Stimulated activated naive CD4-positive, alpha-beta T cell (primary cell): Measurements from ENCODE around the gene RSPH6A.

Experiments used
- DNase-seq, 6 experiments: peaks; one replicate each; lab custom pipeline; 2025; lab: John Stamatoyannopoulos, UW

The RSPH6A gene

DNA sequence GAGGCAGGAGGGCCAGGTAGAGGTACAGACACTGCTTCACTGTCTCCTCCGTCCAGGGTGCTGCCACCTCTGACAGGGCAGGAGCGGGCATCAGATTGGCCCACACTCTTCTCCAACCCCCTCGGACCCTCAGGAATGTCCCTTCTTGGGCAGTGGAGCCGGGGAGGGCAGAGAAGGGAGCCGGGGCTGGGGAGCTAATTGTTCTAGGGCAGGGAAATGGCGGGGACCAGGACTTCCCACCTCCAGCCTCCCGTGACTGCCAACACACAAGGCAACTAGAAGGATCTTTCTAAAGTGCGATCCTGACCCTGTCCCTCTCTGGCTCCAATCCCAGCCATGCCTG is 10.1 kb upstream of the RSPH6A start:
- no peak for DNase-seq

DNA sequence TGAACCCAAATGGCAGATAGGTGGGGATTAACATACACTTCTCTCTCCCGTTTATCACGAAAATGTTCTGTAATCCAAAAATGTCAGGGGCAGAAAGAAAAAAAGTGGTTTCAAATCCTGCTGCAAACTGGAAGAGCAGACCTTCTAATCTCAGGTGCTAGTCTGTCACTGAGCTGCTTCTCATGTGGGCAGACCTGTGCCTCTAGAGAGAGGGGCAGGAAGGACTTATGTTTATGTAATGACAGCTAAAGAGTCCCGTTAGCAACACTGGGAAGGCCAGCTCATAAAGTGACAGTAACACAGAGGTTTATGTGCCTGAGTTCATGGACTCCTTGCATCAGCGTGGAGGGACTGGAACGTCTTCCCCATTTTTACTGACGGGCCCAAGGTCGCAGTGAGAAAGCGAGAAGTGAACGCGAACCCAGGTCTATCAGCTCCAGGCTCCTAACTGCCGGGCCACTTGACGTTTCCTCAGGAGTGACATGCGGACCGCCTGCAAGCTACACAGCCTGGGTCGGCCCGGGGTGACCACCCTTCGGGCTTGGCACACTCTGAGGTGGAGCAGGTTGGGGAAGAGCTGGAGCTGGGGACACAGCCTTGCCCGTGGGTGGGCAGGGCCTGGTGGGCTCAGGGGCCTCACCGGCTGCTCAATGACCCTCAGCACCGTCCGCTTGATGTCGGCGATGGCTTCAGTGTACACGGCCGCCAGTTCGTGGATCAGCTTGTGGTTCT is 9.6 kb upstream of the RSPH6A start:
- DNase-seq = no peak

DNA sequence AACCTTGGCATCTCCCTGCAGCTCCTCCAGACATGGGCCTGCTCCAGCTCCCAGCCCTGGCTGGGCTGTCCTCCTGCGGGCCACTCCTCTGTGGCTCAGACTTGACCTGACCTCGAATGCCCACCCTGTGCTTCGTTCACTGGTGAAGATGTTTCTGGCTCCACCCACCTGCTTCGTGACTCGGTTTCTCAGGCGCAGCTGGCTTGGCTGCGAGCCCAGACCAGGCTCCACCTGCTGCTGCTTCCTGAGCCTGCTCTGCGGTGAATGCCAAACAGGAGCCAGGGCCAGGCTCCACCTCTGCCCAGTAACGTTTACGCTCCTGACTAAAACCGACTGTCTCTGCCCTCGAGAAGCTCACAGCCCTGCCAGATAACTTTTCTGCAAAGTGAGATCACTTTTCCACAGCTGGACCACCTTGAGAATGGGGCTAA is 8.9 kb upstream of the RSPH6A start:
- DNase-seq = no peak

DNA sequence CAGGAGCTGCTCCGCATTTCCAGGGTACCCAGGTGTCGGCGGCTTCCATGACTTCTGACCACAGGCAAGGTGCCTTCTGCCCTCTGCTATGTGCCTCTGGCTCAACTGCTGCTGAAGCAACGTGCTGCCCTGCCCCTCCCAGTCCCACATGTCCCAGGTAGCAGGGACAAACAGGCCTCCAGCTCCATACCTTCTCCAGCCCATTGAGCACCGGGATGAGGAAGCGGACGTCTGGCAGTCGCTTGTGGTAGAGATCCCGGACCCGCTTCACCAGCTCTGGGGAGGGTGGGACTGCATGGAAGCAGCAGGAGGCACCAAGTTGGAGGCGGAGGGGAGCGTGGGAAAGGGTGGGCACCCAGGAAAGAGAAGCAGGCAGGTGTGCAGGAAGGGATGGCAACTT is 8.1 kb upstream of the RSPH6A start:
- DNase-seq = no peak

DNA sequence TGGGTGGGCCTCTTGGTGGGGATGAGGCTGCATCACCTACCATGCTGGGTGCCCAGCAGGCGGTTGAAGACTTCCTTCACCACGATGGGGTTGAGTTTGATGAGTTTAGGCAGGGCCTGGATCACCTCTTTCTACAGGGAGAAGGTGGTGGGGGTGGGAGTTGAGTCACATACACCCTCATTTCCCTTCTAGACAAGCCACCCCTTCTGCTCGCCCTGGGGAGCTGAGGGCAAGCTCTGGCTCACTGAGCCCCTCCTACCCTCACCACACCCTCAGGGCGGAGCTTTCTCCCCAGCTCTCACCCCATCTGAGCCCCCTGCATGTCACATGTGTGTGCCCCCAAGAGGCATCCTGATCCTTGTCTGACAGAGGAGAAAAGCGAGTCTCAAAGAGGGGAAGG is 7.6 kb upstream of the RSPH6A start:
- no peak for DNase-seq

DNA sequence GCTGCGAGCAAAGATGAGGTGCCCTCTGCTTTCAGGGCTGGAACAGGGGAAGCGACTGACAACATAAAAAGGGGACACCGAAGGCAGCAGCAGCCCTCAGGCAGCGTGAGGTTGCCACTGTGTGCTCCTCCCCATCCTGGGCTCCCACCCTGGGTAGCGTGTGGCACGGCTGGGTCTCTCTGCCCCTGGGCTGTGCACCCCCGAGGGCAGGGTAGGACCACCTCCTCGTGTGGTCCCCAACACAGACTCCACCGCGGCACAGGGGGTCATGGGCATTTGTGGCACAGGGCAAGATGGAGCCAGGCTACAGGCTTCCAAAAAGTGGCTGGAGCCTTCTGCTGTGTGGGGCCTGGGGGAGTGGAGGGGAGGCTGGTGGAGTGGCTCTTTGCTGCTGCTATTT is 6.5 kb upstream of the RSPH6A start:
- no peak for DNase-seq

DNA sequence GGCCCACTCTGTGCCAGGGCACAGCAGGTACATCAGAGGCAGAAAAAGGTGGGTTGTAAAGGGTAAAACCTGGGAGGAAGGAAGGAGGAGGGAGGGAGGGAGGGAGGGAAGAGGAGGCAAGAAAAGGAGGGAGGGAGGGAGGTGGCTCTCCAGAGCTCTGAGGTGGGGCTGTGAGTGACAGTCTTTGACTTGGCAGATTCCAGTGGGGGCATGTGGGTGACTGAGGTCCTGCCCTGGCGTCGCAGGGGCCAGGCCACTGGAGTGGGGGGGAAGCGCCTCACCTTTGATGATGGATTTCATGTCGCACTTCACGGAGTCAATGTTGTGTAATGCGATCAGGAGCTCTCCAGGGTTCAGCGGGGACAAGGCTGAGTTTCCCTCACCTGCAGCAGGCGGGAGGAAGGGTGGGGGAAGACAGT is 6.0 kb upstream of the RSPH6A start:
- no peak for DNase-seq

DNA sequence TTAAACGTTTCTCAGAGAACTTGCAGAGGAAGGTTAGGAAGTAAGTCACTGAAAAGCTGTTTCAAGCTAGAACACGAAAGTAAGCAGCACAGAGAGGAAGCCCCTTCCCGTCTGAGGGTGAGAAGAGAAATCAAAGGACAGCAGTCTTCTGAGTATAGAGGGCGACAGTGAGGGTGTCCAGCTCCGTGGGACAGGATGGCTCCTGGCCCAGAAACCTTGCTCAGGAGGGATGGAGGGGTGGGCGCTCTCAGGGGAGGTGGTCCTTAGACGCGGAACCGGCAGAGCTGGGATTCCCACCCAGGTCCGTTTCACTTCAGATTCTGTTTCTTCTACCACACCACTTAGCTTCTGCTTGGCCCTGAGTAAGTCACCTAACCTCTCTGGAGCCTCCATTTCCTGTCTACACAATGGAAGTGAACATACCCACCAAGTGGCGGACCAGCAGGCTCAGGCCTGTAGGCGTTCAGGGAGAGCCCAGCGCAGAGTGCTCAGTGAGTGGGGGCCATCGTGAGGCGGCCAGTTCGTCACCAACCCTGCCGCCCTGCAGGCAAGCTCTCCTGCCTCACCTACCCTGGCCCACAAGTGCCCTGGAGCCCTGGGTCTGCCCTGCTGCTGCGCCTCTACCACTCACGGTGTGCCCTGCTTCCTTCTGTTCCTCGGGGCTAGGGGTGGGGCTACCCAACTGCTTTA is 5.5 kb upstream of the RSPH6A start:
- no peak for DNase-seq

DNA sequence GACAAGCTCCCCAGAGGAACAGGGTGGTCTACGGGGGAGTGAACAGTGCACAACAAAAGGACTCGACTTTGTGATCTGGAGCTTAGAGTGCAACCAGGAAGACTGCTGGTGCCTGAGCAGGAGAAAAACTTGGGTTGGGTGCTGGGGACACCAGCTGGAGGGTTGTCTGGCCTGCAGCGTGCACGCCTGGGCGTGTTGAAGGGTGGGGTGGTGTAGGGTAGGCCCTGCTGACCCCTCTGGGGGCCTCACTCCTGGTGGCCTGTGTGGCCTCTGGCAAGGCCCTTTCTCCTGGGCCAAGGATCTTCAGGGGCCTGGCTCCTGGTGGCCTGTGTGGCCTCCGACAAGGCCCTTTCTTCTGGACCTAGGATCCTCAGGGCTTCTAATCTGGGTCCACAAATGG is 4.7 kb upstream of the RSPH6A start:
- DNase-seq = no peak

DNA sequence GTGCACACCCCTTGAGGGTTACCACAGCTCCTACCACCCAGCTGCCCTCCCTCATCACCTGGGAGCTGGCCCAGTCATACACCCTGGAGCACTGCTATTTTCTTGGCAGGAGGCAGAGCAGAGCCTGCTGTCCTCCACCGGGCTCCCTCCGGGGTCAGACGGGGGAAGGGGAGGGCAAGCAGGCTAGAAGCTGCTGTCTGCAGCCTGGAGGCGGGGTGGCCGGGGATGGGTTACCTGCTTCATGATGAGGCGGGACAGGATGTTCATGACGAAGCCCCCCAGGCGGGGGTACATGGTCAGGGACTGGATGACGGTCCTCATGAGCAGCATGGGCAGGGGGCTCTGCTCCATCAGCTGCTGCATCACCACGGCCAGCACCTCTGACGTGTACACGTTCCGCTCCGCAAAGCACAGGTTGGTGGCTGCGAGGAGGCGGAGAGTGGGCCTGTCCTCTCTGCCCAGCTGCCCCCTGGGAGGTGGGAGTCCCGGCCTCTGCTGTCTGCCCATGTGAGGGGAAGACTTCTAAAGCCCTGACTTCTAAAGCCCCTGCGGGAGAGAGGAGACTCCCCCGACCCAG is 2.7 kb upstream of the RSPH6A start:
- peak in 1 of 6 experiments; percentile 16 for DNase-seq

DNA sequence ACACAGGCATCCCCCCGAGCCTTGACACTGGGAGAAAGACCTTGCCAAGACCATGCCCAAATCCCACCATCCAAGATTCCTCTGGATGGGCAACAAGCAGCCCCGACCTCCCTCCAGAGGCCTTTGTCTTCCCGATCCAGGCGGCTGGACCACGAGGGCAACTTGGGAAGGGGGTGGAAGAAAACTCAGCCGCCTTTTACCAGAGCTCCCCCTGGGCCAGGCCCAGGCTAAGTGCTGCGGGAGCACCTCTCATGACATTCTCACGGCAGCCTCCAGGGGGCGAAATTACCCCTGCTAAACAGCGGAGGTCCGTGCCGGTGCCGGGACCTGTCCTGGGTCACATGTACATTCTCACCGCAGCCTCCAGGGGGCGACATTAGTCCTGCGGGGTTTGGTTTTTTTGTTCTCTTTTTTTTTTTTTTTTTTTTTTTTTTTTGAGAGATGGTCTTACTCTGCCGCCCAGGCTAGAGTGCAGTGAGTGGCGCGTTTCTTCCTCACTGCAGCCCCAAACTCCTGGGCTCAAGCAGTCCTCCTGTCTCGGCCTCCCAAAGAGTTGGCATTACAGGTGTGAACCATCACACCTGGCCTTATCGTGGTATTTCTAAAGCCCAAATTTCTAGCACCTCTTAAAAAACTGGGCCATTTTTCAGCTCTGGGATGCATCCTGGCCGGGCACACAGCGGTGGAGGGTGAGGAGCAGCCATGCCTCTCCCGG is 2.1 kb upstream of the RSPH6A start:
- DNase-seq = peak; percentile 85 to 94 (median 92)

DNA sequence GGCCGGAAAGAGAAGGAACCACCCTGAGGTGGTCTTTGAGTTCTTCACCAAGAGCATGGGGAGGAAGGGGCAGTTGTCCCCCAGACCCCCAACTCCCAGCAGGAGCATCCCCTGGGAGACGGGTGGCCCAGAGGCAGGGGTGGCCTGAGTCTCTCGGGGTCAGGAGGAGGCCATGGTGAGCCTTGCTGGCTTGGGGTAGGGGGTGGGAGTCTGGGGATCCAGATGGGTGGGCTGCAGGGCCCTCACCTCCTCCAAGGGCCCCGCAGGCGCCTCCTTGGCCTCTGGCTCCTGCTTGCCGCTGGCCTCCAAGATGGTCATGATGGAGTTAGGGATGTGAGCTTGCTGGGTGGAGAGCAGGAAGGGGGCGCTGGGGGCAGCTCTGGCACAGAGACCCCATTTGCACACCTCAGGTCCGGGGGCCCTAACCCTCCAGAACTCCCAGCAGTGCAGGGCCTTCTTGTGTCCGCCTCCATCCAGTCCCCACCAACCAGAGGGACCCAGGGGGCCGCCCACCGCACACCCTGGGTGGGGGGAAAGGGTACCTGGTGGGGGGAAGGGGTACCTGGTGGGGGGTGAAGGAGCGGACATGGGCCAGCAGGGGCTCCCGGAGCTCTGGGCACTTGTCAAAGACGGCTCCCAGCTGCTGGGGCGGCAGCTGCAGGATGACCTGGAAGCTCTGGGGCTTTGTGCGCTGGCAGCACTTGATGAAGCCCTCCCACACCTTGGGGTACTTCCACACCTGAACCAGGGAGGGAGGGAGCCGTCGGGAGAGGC is 1.3 kb upstream of the RSPH6A start:
- DNase-seq = peak in 1 of 6 experiments; percentile 43

DNA sequence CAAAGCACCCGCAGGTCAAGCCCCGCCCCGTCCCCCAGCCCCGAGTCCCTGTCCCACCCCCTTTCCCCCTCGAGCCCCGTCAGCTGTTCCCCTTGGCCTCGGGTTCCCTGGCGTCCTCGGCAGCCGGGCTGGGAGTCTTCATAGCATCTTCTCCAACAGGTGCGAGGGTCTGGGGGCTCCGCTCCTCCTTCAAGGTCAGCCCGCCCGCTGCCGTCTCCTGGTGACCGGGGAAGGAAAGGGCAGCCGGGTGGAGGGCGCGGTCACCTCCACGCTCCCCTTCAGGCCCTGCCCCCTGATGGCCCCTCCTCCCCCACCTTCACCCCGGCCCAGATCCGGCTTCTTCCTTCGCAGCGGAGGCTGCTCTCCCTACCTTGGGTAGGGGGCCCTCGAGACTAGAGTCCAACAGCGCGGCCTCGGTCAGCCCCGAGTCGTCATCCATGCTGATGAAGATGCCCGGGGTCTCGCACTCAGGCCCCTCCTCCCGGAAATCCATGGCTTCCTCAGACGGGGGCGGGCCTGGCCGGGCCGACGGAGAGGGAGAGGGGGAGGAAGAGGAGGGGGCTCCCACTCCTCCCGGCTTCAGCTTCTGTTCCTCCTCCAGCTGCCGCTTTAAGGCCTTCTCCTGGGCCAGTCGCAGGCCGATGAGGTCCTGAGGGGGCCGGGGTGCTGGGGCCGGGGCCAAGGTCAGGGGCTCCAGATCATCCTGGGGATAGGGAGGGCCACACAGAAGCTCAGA is 541 bp upstream of the RSPH6A start:
- peak in 2 of 6 experiments; percentile 9 to 28 for DNase-seq

DNA sequence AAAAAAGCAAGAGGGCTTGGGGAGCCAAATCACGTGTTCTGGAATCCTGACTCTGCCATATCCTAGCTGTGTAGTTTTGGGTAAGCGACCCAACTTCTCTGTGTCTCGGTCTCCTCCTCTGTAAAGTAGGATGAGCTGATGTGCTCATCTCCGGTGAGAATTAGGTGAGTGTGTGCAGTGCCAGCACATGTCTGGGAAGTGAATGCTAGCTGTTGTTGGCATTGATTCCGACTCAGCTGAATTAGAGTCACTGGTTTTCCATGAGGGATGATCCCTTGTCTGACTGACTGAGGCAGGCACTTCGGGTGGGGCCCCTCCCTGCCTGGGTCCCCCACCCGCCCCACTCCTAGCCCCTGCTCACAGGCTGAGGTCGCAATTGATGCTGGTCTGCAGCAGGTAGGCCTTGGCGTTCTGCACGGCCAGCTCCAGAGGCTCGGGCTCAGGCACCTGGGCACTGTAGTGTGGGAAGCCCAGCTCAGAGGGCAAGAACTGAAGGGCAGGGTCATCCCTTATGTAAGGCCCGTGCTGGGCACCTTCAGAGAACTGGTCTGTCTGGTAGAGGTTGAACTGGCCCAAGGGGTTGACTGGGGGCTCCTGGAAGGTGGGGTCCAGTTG is 835 bp downstream of the RSPH6A start:
- DNase-seq = no peak

DNA sequence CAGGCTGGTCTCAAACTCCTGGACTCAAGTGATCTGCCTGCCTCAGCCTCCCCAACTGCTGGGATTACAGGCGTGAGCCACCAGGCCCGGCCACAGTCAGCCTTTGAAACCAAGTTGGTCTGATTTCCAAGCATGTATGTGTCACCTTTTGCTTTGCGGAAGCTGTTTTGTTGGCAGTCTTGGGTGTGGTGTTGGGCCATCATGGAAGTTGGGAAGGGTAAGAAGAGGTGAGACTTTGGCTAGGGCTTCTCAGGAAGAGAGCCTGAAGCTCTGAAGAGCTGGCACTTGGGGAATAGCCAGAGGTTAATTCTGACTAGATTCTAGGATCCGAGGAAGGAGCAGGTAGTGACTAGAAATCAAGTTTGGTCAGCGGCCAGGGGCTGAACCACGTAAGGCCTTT is 2.8 kb downstream of the RSPH6A start:
- DNase-seq = no peak

DNA sequence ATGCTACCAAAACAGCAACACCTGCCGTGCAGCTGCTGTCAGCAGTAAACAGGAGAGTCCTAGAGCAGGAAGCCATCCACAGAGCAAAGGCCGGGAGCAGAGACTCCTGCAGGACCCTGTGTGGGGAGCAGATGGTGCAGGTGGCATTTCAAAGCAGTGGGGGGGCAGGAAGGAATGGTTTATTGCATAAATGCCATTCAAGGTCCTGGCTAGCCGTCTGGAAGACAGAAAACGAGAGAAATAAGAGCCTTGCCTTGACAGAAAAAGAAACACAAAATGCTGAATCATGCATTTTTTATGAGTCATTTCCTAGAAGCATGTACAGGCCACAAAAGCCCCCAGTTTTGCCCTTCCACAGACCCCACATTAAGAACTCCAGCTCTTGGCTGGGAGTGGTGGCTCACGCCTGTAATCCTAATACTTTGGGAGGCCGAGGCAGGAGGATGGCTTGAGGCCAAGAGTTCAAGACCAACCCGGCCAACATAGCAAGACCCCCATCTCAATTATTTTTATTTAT is 5.4 kb downstream of the RSPH6A start:
- DNase-seq = no peak

DNA sequence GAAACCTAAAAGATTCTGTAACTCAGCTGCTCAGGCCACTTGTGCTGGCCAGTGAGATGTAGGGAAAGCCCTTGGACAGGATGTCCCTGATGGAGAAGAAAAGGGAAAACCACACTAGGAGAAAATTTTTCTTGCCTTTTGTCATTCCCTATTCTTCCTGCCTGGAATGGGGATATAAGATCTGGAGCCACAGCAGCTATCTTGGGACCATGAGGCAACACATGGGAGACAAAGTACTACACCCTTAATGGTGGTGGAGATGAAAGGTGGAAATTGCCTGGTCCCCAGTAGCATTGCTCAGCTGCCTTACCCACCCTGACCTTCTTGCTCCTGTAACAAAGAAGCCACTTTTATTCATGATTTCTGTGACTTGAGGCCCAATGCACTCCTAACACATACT is 9.4 kb downstream of the RSPH6A start:
- no peak for DNase-seq

DNA sequence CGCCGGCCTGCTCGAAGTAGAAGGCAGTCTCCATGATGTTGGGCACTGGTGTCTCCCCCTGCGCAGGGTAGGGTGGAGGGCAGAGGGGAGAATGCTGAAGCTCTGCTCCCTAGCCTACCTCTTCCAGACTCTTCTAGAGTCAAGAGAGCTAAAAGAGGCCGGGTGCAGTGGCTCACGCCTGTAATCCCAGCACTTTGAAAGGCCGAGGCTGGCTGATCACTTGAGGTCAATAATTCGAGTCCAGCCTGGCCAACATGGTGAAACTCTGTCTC is 10.2 kb downstream of the RSPH6A start:
- no peak for DNase-seq

DNA sequence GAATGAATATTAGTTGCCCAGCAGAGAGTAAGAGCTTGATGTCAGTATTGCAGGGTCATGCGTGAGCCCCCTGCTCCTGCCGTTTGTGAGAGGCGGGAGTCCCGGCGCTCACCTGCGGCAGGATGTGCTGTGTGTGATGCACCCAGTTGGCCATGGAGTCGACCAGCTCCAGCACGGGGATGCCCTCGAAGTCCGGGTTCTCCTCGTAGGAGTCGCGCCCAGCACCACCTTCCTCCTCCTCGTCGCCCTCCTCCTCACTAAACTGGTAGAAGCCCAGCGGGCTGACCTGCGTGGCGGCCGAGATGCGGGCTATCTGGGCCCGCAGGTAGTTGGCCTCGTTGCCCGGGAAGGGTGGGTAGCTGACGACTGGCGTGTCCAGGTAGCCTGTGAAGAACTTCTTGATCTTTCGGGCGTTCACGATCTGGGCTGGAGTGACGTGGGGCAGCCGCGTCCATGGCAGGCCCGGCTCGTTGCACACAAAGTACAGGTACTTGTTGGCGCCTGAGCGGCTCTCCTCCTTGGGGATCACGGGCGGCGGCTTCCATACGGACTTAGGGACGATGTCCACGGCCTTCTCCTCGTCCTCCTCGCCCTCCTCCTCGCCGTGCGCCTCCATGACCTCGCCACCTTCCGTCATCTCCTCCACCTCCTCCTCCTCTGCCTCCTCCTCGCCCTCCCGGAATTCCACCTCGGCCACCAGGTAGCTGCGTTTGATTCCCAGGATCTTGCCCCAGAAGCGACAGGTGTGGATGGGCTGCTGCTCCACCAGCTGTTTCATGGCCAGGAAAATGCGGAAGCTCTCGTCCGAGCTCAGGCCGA is 10.8 kb downstream of the RSPH6A start:
- no peak for DNase-seq

DNA sequence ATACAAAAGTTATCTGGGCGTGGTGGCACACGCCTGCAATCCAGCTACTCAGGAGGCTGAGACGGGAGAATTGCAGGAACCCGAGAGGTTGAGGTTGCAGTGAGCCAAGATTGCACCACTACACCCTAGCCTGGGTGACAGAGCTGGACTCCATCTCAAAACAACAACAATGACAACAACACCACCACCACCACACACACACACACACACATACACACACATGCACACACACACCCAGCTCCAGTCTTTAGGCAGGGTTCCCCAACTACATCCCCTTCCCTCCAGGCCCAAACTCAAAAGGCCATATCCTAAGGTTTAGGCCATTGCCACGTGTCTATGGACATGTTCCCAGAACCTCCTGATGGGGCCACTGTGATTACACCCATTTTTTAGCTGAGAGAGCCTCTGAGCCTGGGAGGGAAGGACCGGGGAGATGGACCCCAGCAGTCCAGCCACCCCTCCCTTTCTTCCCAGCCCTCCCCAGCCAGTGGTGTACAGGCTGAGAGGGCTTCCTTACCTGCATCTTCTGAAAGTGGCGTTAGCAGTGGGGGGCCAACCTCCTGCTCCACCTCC is 13.4 kb downstream of the RSPH6A start:
- no peak for DNase-seq
